NCI-H2029 (cell line): Measurements from ENCODE around the gene ARMH1.
"Not testable (repeated sequence)": the region's sequence is repeated elsewhere in the genome, so short reads cannot be mapped to it uniquely, and the experiment has no call there.

Experiments
- DNase-seq: peaks from one replicate; lab custom pipeline; 2025; lab: John Stamatoyannopoulos, UW

ARMH1 gene

GRCh38 chr1:44723496-44724295, 49.2 kb downstream of the ARMH1 start:
- no peak for DNase-seq

- no peak for DNase-seq
These were observed 49.9 kb downstream of the ARMH1 start for GRCh38 chr1:44724296-44724954.

DNA sequence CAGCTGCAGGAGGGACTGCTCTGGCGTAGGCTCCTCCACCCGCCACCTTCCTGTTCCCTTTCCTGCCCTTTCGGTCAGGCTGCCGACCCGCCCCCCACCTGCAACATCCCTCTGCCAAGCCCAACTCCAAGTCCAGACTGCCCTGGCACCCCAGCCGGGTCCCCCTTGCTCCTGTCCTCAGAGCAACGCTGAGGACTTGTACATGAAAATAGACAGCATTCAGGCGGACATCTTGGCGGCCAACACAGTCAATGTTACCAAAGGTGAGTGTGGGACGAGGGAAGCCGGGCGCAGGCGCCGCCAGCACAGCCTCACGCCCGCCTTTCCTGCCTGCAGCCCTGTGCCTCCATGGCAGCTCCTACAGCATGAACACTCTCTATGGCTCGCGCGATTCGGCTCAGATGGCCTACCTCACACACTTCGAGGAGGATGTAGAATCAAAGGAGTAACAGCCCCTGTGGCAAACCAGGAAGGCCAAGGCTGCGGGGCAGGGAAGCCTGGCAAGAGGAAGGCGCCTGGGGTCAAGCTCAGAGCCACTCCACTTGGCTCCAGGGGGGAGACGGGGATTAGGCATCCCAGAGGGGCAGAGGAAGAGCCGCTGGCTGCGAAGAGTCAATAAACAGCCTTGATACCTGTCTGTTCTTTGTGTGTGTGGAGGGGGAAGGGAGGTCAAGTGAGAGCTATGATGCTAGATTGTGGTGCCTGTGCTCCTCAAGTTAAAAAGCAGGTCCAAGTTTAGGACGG, 50.6 kb downstream of the ARMH1 start:
- DNase-seq, result no peak

- DNase-seq, result peak; percentile 98
These were observed 56.4 kb downstream of the ARMH1 start, which contains the start of gene RNU5D-1 for GRCh38 chr1:44730741-44731512. RNU5D-1 (minus strand) TSS chr1:44731170.

DNA sequence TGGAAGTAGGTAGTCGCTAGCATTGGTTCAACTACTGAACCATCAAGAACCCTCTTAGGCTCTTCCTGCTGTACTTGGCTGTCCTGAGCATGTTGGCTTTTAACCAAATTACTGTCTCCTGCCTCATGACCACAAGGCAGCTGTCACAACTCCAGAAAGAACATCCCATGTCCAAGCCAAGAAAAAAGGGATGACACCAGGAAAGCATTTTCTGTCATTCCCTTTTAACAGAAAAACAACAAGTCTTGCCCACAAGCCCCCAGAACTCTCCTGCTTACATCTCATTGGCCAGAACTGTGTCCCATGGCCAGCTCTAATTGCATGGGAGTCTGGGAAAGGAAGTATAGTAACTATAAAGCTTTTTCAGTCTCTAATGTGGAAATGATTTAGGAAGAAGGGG, 58.9 kb downstream of the ARMH1 start:
- peak; percentile 88 for DNase-seq

- no peak for DNase-seq
These were observed 59.3 kb downstream of the ARMH1 start for GRCh38 chr1:44733784-44734183.

GRCh38 chr1:44735992-44736391, 61.5 kb downstream of the ARMH1 start:
- no peak for DNase-seq

GRCh38 chr1:44738953-44739306, 64.4 kb downstream of the ARMH1 start:
- DNase-seq, result peak; percentile 77

GRCh38 chr1:44739307-44740178, 65.0 kb downstream of the ARMH1 start, which contains the start of gene KIF2C:
KIF2C (plus strand) TSS chr1:44739837; CDS start chr1:44739933, 96 bp downstream.
- peak; percentile 99 for DNase-seq

- no peak for DNase-seq
These were observed 65.7 kb downstream of the ARMH1 start for GRCh38 chr1:44740179-44740617.

DNA sequence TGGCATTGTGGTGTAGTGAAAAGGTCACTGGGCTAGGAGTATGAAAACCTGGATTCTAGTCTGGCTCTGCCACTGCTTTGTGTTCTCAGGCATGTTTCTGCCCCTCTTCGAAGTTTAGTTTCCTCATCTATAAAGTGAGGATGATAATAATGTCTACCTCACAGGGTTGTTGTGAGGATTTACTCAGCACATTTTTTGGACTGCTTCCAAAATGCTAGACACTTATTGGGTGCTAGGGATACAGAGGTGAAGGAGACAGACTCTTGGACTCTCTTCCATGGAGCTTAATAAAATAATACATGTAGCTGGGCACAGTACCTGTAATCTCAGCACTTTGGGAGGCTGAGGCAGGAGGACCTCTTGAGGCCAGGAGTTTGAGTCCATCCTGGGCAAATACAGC, 68.7 kb downstream of the ARMH1 start:
- DNase-seq, result no peak

DNA sequence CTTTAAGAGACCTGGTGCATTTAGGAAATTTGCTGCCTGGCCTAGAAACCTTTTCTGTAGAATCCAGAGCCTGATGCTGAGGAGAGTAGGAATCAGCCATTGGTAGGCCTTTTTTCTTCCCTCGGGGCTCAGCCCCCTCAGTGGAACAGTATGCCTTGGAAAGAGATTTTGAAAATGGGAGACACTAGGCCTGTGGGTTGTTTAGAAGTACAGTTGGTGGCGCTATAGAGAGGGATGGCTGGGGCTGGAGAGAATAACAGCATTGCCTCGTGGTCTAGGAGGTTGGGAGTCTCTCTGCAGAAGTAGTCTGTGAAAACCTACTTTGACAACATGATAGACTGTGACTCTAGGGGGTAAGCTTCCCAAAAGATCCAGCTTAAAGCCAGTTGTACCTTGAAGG, 73.4 kb downstream of the ARMH1 start:
- DNase-seq, result no peak

GRCh38 chr1:44757420-44757819, 82.9 kb downstream of the ARMH1 start:
- no peak for DNase-seq

DNA sequence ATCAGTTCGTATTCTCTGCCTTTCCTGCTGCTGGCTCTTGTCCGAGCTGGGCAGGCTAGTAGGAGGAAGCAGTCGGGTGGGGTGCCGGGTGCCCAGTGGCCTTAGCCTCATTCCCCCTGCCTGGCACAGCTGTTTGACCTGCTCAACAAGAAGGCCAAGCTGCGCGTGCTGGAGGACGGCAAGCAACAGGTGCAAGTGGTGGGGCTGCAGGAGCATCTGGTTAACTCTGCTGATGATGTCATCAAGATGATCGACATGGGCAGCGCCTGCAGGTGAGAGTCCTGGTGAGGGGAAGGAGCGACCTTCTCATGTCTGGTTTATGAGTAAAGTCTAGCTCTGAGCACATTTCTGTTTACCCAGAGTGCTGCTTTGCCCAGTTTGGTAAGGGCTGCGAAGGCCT, 84.6 kb downstream of the ARMH1 start:
- no peak for DNase-seq

- no peak for DNase-seq
These were observed 86.4 kb downstream of the ARMH1 start for GRCh38 chr1:44760876-44761275.

DNA sequence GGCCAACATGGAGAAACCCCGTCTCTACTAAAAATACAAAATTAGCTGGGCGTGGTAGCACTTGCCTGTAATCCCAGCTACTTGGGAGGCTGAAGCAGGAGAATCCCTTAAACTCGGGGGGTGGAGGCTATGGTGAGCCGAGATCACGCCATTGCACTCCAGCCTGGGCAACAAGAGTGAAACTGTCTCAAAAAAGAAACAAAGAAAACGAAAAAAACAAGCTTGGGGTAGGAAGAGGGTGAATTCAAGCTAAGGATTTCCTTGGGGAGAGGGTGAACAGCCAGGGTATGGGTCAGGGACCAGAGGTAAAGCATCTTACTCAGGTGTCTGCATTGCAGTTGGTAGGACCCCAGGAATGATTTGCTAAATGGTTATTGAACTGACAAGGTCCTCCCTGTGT, 91.9 kb downstream of the ARMH1 start:
- DNase-seq, result not testable (repeated sequence)
